Measurements from ENCODE around the gene PLIN3.
"Not testable (repeated sequence)": the region's sequence is repeated elsewhere in the genome, so short reads cannot be mapped to it uniquely, and the experiment has no call there.

The PLIN3 gene

GRCh38 chr19:4805140-4805539, 62.3 kb downstream of the PLIN3 start:
- not testable (repeated sequence) for DNase-seq

- peak; percentile 18 for DNase-seq
These were observed 63.5 kb downstream of the PLIN3 start for GRCh38 chr19:4803736-4804695.

GRCh38 chr19:4802711-4803110, 64.8 kb downstream of the PLIN3 start:
- DNase-seq = no peak

GRCh38 chr19:4801085-4801619, 66.3 kb downstream of the PLIN3 start:
- DNase-seq = no peak

- no peak for DNase-seq
These were observed 66.8 kb downstream of the PLIN3 start for GRCh38 chr19:4800591-4801081.

- DNase-seq = no peak
These were observed 72.1 kb downstream of the PLIN3 start for GRCh38 chr19:4795400-4795799.

- no peak for DNase-seq
These were observed 72.5 kb downstream of the PLIN3 start for GRCh38 chr19:4794971-4795370.

- DNase-seq = not testable (repeated sequence)
These were observed 74.2 kb downstream of the PLIN3 start for GRCh38 chr19:4793278-4793677.

- DNase-seq = not testable (repeated sequence)
These were observed 74.6 kb downstream of the PLIN3 start for GRCh38 chr19:4792866-4793195.

- not testable (repeated sequence) for DNase-seq
These were observed 75.2 kb downstream of the PLIN3 start for GRCh38 chr19:4792019-4792865.

GRCh38 chr19:4791183-4792018, 76.1 kb downstream of the PLIN3 start, which contains the start of gene FEM1A:
Gene FEM1A, plus strand, starts transcription at chr19:4791734. Its CDS starts 121 bp downstream, at chr19:4791855.
- DNase-seq = peak; percentile 100

Data from midbrain (tissue), 1 donor.